HEK293T (cell line): ENCODE results near the gene ASTN2.

Experiments
- CTCF ChIA-PET: fragments of 350-600 bp; formaldehyde crosslinking; extraction: SDS; loops from one replicate; lab custom pipeline; 2021; ENCODE audit warnings: antibody characterized with exemption, inconsistent platforms; lab: Yijun Ruan, JAX
- POLR2A ChIA-PET: fragments of 350-600 bp; formaldehyde crosslinking; extraction: SDS; loops from one replicate; lab custom pipeline; 2020; ENCODE audit warnings: antibody characterized with exemption, inconsistent platforms; lab: Yijun Ruan, JAX
- DNase-seq: peaks from one replicate; pipeline ENCODE4 v3.0.0; 2012; ENCODE audit warnings: mixed read lengths; ENCODE audit errors: extremely low spot score
- ARNT ChIP-seq: fragments of 450-650 bp; IDR thresholded peaks from 2 replicates; pipeline ENCODE4 v1.6.1; 2017; ENCODE audit warnings: mild to moderate bottlenecking
- BHLHE40 ChIP-seq: fragments of 450-650 bp; IDR thresholded peaks from 2 replicates; pipeline ENCODE4 v1.6.1; 2016; ENCODE audit warnings: mild to moderate bottlenecking, moderate library complexity, borderline replicate concordance
- CTBP1 ChIP-seq: fragments of 450-650 bp; IDR thresholded peaks from 2 replicates; pipeline ENCODE4 v1.6.1; 2016; ENCODE audit warnings: borderline replicate concordance
- ELF4 ChIP-seq: fragments of 450-650 bp; IDR thresholded peaks from 2 replicates; pipeline ENCODE4 v1.6.1; 2017; ENCODE audit warnings: antibody characterized with exemption
- FOXA1 ChIP-seq: fragments of 450-650 bp; IDR thresholded peaks from 2 replicates; pipeline ENCODE4 v1.6.1; 2016; ENCODE audit warnings: mild to moderate bottlenecking
- FOXK2 ChIP-seq: fragments of 450-650 bp; IDR thresholded peaks from 2 replicates; pipeline ENCODE4 v1.6.1; 2016; ENCODE audit warnings: mild to moderate bottlenecking
- FOXM1 ChIP-seq: fragments of 450-650 bp; IDR thresholded peaks from 2 replicates; pipeline ENCODE4 v1.6.1; 2017; ENCODE audit warnings: mild to moderate bottlenecking, borderline replicate concordance
- HDGF ChIP-seq: fragments of 450-650 bp; IDR thresholded peaks from 2 replicates; pipeline ENCODE4 v1.6.1; 2017; ENCODE audit warnings: antibody characterized with exemption, borderline replicate concordance
- L3MBTL2 ChIP-seq: fragments of 450-650 bp; conservative IDR thresholded peaks from 2 replicates; pipeline ENCODE4 v1.6.1; 2016; ENCODE audit warnings: mild to moderate bottlenecking
- LEF1 ChIP-seq: fragments of 450-650 bp; IDR thresholded peaks from 2 replicates; pipeline ENCODE4 v1.6.1; 2017; ENCODE audit warnings: mild to moderate bottlenecking, borderline replicate concordance
- NFRKB ChIP-seq: fragments of 450-650 bp; IDR thresholded peaks from 2 replicates; pipeline ENCODE4 v1.6.1; 2016; ENCODE audit warnings: mild to moderate bottlenecking, moderate library complexity
- SP1 ChIP-seq: fragments of 450-650 bp; IDR thresholded peaks from 2 replicates; pipeline ENCODE4 v1.6.1; 2017
- SUZ12 ChIP-seq: fragments of 450-650 bp; IDR thresholded peaks from 2 replicates; pipeline ENCODE4 v1.6.1; 2016; ENCODE audit warnings: mild to moderate bottlenecking
- TARDBP ChIP-seq: fragments of 450-650 bp; IDR thresholded peaks from 2 replicates; pipeline ENCODE4 v1.6.1; 2016
- ZNF384 ChIP-seq: fragments of 450-650 bp; IDR thresholded peaks from 2 replicates; pipeline ENCODE4 v1.6.1; 2016
- TF ChIP-seq, protein P1 (sequence below): fragments of 450-650 bp; IDR thresholded peaks from 2 replicates; pipeline ENCODE4 v1.6.1; 2016

The ASTN2 gene

DNA sequence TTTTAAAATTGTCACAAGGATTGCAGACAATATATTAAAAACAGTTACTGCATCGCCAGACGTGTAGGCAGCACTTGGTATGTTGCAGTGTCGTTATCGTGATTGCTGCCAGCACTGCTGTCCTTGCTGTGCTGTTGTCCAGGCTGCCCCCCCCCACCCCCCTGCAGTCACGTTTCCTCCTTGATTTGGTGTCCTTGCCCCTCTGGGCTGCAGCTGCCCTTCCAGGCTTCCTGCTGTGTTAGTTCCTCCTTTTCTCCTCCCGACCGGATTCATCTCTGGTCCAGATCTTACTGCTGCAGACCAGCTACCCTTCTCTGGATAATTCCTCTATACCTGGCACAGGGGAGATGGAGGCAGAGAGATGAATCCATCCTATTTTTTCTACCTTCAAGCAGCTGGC is 428.8 kb downstream of the ASTN2 start:
- no peak for DNase-seq
- ChIA-PET POLR2A (no interaction called here), CTCF (no interaction called here)
- TF ChIP-seq, protein P1, sequence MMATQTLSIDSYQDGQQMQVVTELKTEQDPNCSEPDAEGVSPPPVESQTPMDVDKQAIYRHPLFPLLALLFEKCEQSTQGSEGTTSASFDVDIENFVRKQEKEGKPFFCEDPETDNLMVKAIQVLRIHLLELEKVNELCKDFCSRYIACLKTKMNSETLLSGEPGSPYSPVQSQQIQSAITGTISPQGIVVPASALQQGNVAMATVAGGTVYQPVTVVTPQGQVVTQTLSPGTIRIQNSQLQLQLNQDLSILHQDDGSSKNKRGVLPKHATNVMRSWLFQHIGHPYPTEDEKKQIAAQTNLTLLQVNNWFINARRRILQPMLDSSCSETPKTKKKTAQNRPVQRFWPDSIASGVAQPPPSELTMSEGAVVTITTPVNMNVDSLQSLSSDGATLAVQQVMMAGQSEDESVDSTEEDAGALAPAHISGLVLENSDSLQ: no peak
- TF ChIP-seq ZNF384: no peak

DNA sequence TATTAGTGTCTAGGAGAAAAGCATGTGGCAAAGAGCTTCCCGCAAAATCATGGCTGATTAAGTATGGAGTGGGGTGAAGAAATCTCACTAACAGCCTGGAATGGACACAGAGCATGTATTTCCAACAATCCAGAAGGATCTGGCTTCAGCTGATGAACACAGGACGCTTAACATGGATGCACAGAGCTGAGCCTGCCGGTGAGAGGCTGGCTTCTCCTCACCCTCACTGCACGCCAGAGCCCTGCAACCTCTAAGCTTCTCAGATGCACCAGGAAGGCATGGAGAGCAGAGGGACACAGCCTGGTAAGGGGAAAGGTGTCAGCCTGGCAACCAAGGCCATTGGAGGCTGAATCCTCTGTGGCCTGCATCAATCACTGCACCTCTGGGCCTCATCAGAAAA is 429.3 kb downstream of the ASTN2 start:
- CTCF ChIA-PET: no interaction called here
- no peak for DNase-seq
- TF ChIP-seq FOXM1: no peak
- no peak for TF ChIP-seq NFRKB
- TF ChIP-seq FOXK2: no peak
- TF ChIP-seq SUZ12: no peak
- TF ChIP-seq ARNT: no peak
- TF ChIP-seq CTBP1: no peak
- no peak for TF ChIP-seq ZNF384
- TF ChIP-seq, protein P1: no peak
- TF ChIP-seq SP1: no peak
- TF ChIP-seq BHLHE40: no peak
- no peak for TF ChIP-seq TARDBP
- TF ChIP-seq ELF4: no peak
- TF ChIP-seq FOXA1: no peak
- no peak for TF ChIP-seq HDGF
- TF ChIP-seq LEF1: no peak
- TF ChIP-seq L3MBTL2: no peak
- POLR2A ChIA-PET: no interaction called here

DNA sequence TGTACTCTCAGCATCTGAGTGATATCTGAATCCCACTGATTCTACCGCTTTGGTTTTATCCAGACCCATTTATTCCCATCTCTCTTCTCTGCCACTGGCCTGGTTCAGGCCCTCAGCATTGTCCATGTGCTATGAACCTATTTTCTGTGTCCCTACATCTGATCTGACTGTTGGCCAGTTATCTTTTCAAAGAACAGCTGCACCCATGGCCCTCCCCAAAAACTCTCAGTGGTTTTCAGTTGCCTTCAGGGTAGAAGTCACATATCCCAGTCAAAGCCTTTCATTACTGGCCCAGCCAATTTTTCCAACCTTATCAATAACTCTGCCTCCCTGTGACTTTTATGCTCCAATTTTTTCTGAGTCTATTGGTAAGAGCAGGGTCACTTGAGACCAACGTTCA is 430.7 kb downstream of the ASTN2 start:
- TF ChIP-seq FOXM1: no peak
- ChIA-PET CTCF (no interaction called here), POLR2A (no interaction called here)
- no peak for DNase-seq

DNA sequence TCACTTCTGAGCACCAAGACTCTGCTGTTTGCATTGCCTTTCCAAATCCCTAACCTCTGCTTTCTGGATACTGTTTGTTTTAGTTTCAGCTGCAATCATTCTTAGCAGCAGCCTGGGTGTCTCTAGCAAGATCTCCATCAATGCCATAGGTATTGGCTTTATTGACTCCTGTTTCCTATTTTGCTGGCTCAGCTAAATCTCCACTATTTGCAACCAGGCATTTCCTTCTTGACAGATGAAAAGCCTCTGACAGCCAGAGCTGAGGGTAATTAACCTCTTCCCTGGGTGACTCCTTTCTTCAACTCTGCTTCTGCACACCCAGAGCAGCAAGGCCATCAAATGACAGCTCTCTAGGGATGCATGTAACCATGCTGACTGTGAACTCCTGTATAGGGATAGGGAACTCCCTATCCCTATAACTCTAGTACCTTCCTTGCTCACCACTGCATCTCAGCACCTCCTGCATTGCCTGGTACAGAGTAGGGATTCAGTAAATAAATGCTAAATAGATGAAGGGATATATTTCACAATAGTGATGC is 434.2 kb downstream of the ASTN2 start:
- ChIA-PET POLR2A (no interaction called here), CTCF (no interaction called here)
- no peak for DNase-seq
- TF ChIP-seq ELF4: no peak
- TF ChIP-seq ZNF384: no peak
- TF ChIP-seq SP1: no peak
- no peak for TF ChIP-seq FOXA1

DNA sequence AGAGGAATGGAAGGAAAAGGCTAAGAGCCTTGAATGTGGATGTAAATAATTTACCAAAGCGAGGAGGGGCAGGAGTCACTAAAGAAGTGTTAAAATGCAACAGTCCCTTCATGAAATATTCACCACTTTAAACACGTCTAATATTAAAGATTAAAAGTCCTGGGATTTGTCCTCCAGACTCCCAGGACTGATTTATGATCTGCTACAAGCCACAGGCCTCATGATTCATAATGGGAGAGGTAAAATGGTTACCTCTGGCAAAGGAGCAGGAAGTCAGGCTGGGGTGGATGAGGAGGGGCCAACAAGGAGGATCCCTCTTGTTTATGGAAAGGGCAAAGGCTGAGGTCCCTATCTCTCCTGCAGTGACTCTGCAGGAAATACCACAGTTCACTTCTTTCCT is 435.4 kb downstream of the ASTN2 start:
- no peak for DNase-seq
- TF ChIP-seq ELF4: no peak
- ChIA-PET POLR2A (no interaction called here), CTCF (no interaction called here)

DNA sequence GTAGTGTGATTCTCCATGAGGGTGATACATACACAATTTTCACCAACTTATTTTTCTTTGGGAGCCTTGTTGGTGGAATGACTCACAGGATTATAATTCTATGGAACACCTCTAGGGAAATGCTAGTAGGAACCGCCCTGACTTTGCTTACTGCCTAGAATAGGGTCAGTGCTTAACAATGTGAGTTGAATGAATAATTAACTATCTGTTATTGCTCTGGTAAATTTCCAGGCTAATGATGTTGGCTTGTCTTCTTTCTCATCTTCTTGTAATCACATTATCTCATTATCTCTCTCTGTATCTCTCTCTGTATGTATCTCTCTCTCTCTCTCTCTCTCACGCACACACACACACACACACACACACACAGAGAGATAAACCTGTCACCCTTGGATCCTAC is 436.7 kb downstream of the ASTN2 start:
- CTCF ChIA-PET: no interaction called here
- no peak for TF ChIP-seq SUZ12
- POLR2A ChIA-PET: no interaction called here
- DNase-seq: no peak

DNA sequence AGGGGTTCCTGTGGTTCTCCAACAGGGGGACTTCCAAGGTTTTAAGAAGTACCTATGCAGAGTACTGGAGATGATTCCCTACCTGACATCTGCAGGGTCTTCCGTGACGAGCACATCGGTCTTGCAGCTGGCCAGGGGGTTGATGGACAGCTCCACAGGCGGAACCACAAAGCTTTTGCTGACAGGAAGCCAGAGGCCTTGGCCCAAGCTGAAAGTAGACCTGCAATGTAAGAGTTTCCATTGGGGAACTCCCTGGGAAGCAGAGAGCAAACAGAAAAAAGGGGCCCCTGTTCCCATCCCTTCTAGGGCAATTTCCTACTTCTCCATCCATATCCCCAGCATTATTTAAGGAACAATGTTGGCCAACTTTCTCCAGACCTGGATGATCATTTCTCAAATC is 439.7 kb downstream of the ASTN2 start:
- DNase-seq: no peak
- CTCF ChIA-PET: no interaction called here
- POLR2A ChIA-PET: no interaction called here
- TF ChIP-seq FOXA1 (no peak), ZNF384 (no peak), FOXK2 (no peak), ELF4 (no peak), L3MBTL2 (no peak), LEF1 (no peak), ARNT (no peak), HDGF (no peak)

DNA sequence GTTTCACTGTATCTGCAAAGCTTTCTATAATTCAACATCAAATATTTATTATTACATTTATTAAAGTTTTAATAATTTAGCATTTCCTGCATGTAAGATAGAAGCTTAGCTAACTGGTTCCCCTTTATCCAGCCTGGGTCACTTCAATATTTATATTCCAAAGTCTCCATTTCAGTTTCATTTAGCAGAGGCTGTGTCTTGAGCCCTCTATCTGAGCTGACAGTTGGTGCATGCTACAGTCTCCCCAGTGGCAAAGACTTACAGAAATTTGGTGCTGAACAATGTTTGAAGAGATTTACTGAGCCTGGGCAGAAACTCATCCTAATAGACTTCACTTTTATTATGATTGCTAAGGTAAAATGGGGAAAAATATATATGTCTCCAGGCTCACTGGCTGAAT is 448.7 kb downstream of the ASTN2 start:
- POLR2A ChIA-PET: no interaction called here
- no peak for TF ChIP-seq L3MBTL2
- no peak for TF ChIP-seq SP1
- DNase-seq: no peak
- CTCF ChIA-PET: no interaction called here

DNA sequence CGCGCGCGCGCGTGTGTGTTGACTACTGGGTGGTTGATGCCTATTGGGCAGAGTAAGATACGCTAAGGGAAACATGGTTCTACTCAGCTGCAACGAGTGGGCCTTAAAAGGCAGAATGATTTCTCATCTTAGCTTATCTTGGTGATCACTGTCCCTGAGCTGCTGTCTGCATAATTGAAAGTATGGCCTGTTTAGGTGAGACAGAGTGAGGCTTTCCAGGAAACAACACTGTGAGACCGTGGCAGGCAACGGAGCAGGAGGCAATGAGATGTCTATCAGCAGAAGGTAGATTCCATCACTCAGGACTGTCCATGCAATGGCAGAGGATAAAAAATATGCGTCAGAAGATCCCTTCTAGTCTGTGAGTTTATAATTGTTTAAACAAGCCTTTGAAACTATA is 450.6 kb downstream of the ASTN2 start:
- POLR2A ChIA-PET: no interaction called here
- TF ChIP-seq SP1 (no peak), CTBP1 (no peak), FOXK2 (no peak), ELF4 (no peak), LEF1 (no peak), ARNT (no peak), BHLHE40 (no peak), TARDBP (no peak), NFRKB (no peak), FOXM1 (no peak), SUZ12 (no peak), FOXA1 (no peak), ZNF384 (no peak), HDGF (no peak), L3MBTL2 (no peak)
- TF ChIP-seq, protein P1: no peak
- no peak for DNase-seq
- CTCF ChIA-PET: no interaction called here
